Suppressor macrophage treated with lipopolysaccharide for 1 hour (primary cell): Measurements from ENCODE around the gene MTRR.

Experiments used
- DNase-seq, 3 donors: peaks; one replicate each; pipeline ENCODE4 v3.0.0-alpha.2; 2020 to 2022

MTRR gene

DNA sequence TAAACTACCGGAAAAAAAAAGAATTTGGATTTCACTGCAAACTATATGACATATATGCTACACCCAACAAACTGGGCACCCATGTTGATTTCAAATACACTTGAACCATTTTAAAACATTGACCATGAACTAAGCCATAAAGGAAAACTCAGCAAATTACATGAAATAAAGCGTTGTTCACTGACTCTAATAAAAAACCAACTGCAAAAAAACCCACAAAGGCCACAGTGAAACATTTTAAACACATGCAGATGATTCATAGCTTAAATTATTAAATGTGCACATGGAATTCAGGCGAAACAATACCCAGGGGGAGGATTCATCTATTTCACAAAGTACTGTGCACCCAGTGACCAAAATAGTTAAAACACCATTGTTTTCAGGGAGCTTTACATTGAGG is 33.3 kb downstream of the MTRR start:
- DNase-seq, result no peak

DNA sequence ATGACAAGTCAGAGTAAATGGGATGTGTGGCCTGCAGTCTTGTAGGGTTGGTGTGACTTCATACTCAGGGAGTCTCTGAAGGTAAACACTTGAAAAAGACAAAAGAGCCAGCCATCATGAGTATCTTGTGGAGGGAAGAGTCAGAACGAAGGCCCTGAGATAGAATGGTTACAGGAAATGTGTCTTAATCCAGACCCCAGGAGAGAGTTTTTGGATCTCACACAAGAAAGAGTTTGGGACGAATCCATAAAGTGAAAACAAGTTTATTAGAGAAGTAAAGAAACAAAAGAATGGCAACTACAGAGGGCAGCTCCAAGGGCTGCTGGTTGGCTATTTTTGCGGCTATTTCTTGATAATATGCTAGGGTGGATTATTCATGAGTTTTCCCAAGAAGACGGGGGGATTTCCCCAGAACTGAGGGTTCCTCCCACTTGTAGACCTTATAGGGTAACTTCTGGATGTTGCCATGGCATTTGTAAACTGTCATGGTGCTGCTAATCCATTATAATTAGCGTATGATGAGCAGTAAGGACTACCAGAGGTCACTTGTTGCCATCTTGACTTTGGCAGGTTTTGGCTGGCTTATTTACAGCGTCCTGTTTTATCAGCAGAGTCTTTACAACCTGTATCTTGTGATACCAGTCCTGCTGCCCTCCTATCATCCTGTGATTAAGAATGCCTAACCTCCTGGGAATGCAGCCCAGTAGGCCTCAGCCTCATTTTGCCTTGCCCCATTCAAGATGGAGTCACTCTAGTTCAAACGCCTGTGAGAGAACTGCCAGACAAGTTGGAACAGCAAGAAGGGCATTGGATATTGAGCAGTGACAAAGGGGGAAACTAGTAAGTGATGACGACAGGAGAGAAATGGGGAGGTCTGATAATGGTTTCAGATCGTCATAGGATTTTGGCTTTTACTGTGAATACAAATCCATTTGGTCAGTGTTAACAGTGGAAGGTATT is 34.0 kb downstream of the MTRR start:
- DNase-seq, result peak in 2 of 3 donors; percentile 3 to 21

DNA sequence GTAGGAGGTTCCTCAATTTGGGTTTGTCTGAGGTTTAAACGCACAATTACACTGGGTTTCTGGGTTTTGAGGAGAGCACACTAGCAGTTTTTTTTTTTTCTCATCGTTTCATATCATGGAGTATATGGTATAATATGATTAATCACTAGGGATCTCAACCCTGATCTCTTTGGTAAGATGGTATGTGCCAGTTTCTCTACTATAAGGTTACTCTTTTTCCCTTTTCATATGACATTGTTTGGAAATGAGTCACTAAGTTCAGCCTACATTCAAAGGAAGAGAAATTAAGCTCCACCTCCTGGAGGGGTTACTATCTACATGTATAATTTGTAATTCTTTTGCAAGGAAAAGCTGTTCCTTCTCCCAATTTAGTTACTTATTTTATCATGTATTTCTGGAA is 35.2 kb downstream of the MTRR start:
- peak in 2 of 3 donors; percentile 11 to 28 for DNase-seq

DNA sequence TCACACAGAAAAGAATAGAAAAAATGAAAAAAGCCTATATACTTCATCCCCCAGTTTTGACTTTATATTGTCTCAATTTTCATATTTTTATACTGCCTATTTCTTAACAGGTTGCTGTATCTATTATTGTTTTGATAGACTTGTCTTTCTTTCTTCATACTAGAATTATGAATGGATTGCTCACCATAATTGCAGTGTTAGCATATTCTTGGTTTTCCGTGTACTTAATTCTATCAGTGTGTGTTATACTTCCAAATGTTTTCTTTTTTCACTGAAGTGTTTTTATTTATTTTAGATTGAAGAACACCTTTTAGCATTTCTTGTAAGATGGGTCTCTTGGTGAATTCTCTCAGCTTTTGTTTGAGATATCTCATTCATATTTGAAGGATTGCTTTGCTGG is 38.7 kb downstream of the MTRR start:
- no peak for DNase-seq

DNA sequence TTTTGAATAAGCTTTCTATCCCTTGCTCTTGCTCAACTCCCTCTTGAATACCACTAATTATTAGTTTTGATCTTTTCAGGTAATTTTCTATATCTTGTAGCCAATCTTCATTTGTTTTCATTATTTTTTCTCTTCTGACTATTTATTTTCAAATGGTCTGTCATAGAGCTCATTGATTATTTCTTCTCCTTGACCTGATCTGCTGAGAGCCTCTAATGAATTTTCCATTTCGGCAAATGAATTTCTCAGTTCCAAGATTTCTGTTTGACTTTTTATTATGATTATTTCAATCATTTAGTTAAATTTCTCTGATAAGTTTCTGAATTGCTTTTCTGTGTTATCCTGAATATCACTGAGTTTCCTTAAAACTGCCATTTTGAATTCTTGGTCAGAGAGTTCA is 39.4 kb downstream of the MTRR start:
- DNase-seq, result no peak

DNA sequence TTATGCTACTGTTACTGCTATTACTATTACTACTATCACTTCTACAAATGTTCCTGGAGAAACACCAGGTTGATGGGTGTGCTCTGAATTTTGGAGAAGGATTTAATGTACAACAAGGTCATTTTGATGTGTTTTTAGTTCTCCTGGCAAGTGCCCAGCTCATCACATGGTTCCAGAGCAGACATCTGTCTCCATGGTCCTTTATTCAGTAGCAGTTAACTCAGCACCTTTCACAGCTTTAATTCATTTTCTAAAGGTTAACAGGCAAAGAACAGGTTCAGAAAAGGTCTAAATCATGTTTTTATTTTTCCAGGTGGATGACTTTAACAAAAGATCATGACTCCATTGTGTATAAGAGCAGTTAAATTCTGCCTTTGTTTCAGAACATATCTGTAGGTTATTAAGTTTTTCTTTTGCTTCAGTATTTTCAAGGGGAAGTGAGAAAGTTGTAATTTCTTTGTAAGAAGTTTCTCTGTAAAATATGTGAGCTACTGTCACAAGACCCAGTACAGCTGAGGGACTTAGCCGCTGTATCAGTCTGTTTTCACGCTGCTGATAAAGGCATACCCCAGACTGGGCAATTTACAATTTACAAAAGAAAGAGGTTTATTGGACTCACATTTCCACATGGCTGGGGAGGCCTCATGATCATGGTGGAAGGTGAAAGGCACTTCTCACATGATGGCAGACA is 41.9 kb downstream of the MTRR start:
- DNase-seq, result peak in 1 of 3 donors; percentile 5

DNA sequence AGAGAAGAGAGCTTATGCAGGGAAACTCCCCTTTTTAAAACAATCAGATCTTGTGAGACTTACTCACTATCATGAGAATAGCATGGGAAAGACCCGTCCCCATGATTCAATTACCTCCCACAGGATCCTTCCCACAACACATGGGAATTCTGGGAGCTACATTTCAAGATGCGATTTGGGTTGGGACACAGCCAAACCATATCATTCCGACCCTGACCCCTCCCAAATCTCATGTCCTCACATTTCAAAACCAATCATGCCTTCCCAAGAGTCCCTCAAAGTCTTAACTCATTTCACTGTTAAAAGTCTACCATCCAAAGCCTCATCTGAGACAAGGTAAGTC is 42.5 kb downstream of the MTRR start:
- peak; percentile 2 to 29 (median 9) for DNase-seq

DNA sequence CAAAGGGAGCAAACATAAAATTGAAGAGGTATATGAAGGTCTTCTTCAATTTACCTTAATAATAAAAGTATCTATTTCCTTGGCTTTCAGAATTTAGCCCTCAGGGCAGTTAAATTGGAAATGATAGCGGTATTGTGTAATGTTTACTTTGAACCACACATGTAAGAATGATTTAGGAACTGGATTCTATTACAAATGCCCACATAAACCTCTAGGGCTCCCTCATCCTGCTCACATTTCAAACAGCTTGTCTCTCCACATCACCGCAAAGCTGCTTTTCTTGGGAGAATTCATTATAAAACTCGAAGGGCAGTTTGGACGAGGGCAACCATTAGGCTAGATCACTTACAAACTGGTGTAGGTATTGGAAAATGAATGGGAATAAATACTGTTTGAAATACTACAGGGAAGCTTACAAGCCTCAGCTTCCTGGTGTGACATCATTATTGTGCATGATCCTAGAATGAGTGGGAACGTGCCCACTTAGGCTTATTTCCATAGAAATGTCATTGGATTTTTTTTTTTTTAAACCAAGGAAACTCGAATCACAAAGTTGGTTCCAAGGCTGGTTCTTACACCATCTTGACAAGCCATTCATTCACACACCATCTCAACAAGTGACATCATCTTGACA is 47.3 kb downstream of the MTRR start:
- DNase-seq, result no peak

DNA sequence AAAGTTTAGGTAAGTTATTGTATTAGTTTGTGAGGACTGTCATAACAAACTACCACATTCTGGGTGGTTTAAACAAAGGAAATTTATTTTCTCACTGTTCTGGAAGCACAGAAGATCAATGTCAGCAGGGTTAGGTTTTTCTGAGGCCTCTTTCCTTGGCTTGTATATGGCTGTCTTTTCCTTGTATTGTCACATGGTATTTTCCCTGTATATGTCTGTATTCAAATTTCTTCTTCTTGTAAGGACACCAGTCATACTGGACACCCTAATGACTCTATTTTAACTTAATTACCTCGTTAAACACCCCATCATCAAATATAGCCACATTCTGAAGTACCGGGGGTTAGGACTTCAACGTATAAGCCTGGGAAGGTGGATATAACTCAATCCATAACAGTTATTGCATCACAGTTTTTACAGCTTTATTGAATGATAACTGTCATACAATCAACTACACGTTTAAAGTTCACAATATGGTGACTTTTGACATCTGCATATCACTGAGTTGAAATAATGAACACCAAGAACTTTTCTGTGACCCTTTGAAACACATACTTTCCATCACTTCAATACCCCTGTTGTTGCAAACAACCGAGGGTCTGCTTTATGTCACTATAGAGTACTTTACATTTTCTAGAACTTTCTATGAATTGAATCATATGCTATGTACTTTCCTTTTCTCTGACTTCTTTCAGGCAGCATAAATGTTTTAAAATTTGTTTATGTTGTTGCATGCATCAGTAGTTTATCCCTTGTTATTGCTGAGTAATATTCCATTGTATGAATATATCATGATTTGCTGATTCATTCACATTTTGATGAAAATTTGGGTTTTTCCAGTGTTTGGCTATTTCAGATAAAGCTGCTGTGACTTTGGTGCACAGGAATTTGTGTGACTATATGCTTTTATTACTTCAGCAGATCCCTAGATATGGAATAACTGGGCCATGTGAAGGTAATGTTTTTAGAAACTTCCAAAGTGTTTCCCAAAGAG is 48.5 kb downstream of the MTRR start:
- DNase-seq, result no peak

DNA sequence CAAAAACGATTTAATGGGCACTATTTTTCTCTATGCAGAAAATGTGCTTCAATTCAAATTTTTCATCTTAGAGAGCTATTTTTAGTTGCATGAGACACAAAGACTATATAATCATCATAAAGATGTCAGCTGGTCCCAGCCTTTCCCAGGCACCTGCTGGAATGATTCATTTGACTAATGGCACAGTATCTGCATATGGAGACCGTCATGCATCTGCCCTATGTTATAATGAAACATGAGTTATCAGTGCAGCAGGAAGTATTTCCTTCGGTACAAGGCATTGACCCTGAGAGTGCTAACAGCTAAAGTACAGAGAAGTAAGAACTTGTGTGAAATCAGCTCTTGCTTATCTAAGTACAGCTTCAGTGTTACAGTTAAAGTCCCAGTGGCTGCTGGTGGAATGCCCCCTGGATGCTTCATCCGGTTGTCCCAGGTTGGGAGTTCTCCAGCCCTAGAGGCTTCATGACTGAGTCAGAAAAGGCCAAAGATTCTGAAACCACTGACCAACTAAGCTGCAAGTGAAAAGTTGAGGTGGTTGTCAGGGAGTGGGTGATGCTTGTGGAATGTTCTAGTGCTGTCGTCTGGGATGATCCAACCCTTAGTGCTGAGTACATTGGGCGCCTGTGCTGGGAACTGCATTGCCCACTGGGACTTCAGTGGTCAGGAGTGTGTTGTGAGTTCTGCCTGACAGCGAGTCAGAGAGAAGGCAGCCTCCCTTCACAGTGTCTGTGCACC is 57.2 kb downstream of the MTRR start:
- DNase-seq, result no peak

DNA sequence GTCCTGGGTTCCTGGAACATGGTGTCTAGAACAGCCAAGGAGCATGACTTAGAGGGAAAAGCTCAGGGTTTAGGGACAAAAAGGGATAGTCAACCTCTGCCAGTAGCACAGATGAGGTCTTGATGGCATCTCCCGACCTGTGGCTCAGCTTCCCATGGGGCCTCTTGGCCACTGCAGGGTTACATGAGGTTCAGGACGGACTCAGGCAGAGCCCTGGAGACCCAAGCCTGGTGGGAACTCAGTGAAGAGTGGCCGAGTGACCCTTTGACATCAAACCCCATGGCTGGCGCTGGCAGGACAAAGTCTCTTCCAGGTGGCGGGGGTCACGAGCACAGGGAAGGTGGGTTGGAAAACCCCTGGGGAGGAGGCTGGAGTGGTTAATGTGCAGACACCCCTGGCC is 57.8 kb downstream of the MTRR start:
- no peak for DNase-seq

DNA sequence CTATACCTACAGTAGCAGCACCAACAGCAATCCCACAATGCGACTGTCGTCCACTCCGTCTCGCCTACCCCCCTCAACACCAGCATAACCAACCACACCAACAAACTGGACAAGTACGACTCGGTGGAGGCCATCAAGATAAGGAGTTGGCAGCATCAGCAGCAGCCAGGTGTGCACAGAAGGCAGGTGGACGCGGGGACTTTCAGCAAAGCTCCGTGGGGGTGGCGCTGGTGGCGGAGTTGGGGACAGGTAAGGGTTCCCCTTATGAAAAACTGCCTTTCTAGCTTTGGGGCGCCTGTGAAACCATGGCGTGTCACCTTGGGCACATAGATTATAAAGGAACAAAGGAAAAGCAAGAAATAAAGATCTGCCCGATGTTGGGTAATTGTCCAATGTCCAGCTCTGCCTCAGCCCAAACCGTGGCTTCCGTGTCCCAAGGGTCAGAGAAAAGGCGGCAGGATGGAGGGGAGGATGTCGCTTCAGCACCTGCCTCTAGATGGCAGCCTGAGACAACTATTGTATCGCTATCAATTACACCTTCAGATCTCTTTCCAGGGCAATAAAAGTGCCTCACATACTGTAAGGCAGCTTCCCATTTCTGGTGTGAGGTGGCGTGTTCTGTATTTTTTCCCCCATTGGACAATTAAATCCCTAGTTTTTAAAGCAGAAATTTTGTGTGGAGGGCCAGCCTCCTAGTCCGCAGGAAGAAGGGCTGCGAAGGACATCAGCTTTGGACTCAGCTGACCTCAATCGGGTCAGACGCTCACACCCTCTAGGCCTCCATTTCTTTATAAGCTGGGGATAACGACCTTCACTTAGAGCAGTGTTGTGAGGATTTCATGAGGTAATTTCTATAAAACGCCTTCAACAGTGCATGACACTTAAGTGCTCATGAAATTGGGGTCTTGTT is 58.8 kb downstream of the MTRR start:
- DNase-seq, result peak; percentile 46 to 58 (median 52)

DNA sequence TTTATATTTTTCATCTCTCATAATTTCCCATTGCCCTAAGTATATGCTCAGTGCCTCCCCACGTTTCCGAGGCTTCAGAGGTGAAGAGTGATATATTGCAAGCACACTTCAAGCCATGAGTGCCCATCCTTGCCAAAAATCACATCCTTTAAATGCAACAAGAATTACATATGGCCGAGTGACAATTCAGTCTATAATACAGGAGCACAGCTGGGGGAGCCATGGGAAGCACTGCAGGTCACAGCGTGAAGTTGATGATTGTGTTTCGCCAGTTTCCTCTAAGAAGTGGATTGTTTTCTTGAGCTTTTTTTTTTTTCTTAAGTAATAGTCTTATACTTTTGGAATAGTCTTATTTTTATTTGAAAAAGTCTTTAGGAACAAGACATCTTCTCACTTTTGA is 61.1 kb downstream of the MTRR start:
- DNase-seq, result no peak

DNA sequence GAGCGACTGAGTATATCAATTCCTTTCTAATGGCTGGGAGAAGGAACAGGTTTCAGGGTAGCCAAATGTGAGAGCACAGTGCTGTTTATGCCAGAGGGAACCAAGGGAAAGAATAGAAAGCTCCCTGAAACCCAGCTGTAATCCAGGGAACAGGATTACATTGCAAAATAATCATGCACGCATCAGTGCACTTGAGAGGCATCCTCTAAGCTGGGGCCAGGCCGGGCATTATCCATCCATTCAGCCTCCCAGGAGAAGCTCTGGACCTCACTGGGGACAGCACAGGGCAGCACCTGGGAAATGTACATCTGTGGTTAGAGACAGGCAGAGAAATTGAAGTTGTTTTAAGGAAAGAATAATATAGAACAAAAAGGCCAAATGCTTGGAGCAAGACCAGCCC is 72.7 kb downstream of the MTRR start:
- DNase-seq, result no peak

DNA sequence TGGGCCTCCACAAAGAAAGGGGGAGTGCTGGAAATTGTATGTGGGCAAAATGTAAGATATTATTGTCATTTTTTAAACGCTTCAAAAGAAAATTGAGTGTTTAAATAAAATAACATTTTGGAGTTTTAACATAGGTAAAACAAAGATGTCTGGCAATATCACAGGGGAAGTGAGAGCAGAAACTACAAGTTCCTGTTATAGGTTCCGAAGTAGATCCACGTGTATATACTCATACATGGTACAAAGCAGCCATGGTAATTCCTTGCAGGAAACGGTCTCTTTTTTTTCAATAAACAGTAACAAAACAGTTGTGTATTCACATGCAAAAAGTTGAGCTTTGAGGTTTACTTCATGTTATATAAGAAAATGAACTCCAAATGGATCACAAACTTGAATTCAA is 78.4 kb downstream of the MTRR start:
- DNase-seq, result no peak
